ENCODE measurements around the gene ZNF605.
A peak's percentile ranks its signal among the peaks of the same experiment; 100 is the strongest.
"Not testable (repeated sequence)": the region's sequence is repeated elsewhere in the genome, so short reads cannot be mapped to it uniquely, and the experiment has no call there.

Gene ZNF605

DNA sequence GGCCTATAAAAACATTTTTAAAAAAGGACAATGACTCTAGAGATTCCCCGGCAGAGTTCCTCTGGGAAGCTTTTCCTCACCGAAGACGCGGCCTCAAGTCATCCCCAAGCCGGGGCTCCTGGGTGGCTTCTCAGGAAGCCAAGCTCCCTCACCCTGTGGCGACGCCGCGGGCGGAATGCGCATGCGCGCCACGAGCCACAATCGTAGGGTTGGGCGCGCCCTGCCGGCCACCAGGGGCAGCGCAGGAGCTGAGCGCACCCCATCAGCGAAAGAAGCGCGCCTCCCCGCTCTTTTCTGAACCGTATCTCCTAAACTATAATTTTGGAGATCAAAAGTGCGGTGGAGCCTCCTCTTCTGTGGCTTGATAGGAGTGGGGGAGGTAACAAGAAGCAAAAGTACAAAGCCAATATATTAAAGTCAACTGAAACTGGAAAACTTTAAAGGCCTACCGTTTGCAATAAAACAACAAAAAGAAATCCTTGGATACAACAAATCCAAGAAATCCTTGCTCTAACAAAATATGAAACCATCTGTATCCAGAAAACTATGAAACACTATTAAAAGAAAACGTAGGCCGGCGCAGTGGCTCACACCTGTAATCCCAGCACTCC is 51.3 kb downstream of the ZNF605 start:
- DNase-seq: peak; percentile 95

DNA sequence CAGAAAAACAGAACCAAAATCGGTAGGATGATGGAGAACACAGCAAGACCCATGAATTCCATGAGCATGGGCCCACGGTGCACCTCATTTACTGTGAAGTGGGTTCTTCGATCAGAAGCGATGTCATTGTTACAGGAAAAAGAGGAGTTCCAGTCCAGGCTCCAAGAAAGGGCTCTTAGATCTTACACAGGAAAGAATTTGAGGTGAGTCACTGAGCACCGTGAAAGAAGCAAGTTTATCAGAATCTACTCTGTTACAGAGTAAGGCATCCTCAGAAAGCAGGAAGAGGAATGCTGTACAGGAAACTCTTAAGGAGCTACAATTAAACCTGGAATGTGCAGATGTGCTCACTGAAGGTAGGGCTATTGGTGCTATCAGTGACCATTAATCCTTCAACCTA is 57.1 kb downstream of the ZNF605 start:
- no peak for DNase-seq

DNA sequence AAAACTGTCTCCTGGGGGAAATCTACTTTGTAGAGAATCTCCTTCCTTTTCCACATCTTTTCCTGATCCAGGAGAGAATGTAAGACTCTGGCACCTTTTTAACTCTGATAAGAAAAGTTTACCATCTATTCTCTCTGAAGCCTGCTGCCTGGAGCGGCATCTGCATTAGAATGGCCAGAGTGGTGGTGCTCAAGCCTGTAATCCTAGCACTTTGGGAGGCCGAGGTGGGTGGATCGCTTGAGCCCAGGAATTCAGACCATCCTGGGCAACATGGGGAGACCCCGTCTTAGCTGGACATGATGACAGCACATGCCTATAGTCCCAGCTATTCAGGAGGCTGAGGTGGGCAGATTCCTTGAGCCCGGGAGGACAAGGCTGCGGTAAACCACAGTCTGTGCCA is 67.3 kb downstream of the ZNF605 start:
- no peak for DNase-seq

DNA sequence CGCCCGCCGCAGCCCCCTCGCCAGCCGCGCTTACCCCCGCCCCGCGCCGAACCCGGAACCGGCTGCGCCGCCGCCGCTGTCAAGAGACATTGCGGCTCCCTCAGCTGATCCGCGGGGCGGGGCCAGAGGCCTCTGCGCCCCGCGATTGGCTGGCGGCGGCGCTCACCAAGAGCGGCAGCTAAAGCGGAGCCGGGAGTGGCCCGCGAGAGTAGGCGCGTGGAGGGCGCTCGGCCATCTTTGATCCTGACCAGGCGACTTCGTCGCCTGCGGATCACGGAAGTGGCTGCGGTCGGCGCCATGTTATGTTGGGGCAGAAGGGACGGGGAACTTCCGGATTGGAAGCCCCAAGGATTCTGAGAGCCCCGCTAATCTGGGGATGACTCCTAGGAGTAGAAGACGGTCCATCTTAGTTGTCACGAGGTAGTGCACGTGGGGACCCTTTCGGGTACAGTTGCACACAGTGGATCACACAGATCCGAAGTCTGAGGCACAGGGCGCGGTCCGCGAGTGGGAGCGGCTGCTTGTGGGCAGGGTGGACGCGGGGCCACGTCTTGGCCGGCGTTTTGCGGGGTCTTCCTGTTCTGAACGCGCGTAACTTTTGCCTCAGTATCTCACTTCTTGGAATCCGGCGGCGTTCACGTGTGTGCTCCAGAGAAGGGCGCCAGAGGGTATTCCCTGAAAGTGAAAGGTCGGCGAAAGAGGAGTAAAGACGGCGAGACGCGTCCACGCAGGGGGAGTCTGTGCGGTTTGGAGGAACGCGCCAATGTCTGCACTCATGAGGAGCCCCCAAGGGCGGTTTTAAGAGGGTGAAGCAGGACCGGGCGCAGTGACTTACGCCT is 68.4 kb downstream of the ZNF605 start, which contains the start of gene CHFR:
TSS of gene CHFR (minus strand) at position 93 of the 839 bp plus-strand sequence. CDS start 277 bp downstream, outside the sequence.
- DNase-seq: peak; percentile 96

DNA sequence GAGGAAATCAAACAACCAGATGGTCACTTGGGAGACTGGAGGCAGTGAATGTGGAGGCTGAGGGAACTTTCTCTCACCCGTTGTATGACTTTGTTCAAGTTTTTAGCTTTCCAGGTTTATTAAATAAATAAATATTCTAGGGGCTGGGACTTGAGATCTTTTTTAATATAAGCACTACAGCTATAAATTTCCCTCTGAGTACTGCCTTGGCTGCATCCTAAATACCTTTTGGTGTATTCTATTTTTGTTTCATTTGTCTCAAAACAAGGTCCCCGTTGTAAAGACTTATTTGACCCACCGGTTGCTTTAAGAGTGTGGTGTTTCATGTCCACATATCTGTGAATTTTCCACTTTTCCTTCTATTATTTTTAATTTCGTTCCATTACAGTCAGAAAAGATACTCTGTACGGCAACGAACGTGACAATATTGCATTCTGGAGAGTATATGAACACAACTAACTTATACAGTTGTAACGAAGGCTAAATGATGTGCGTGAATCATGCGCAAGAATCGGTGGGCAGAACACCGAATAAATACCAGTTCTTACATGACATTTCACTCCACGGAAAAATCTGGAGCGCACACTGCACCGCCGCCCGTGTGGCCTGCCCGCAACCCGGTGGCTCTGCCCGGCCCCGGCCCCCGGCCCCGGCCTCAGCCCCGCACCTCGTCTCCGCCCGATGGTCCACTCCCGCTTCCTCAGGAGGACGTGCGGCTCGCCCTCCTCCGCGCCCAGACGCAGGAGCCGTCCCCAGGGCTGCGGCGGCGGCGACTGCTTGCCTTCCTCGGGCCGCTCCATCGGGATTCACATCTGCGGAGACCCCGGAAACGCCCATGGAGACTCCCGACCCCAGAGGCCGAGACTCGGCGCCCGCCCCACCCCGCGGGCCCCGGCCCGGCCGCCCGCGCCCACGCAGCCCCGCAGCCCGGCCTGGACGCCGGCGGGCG is 69.3 kb downstream of the ZNF605 start:
- no peak for DNase-seq

DNA sequence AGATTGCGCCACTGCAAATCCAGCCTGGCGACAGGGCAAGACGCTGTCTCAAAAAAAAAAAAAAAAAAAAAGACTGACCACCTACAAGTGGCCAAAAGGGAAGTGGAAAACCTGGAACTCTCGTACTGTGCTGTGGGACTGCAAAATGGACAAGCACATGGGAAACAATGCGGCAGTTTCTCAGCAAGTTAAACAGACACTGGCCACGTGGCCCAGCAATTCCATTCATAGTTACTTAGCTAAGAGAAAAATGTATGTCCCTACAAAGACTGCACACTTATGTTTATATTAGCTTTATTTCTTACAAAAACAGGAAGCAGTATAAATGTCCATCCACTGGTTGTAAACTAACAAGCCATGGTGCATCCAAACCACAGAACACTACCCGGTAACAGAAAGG is 74.3 kb downstream of the ZNF605 start:
- no peak for DNase-seq

DNA sequence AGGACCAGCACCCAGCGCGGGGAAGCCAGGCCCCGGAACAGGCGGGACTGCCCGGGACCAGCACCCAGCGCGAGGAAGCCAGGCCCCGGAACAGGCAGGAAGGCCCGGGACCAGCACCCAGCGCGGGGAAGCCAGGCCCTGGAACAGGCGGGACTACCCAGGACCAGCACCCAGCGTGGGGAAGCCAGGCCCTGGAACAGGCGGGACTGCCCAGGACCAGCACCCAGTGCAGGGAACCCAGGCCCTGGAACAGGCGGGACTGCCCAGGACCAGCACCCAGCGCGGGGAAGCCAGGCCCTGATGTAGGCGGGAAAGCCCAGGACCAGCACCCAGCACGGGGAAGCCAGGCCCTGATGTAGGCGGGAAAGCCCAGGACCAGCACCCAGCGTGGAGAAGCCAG is 81.5 kb downstream of the ZNF605 start:
- DNase-seq: not testable (repeated sequence)

DNA sequence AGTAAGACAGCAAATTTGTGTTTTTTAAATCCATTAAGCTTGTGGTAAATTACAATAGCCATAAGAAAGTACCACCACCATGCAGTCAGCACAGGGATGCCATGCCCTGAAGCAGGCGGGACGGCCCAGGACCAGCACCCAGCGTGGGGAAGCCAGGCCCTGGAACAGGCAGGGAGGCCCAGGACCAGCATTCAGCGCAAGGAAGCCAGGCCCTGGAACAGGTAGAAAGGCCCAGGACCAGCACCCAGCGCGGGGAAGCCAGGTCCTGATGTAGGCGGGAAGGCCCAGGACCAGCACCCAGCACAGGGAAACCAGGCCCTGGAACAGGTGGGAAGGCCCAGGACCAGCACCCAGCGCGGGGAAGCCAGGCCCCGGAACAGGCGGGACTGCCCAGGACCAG is 81.9 kb downstream of the ZNF605 start:
- no peak for DNase-seq

DNA sequence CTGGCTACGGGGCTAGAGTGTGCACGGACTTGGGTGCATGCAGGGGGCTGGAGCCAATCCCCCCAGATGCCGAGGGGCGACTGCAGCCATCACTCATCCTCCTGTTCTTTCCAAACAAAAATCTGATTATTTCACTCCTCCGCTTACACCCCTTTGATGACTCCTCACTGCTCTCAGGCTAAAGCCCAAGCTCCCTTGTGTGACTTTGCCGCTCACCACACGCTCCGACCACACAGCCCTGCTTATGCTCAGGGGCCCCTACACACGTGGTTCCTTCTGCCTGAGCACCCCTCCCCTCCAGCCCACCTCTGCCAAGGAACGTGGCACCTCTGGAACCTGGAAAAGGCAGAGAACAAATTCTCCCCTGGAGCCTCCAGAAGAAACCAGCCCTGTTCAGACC is 82.4 kb downstream of the ZNF605 start:
- no peak for DNase-seq

DNA sequence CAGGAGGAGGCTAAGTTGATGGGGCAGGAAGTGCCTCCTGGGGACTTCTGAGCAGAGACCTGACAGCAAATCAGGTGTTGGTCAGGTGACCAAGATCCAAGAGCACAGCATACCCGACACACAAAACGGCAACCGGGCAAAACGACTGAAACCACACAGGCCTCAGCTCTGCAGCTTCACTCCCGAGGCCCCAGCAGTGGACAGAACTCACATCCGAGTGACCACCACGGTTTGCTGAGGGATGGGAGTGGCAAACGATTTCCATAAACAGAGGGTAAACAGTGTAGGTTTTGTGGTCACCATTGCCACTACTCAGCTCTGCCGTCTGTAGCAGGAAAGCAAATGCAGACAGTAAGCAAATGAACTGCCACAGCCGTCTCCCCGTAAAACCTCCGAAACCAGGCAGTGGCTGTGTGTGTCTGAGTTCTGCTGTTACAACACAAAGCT is 83.1 kb downstream of the ZNF605 start:
- peak; percentile 39 for DNase-seq

DNA sequence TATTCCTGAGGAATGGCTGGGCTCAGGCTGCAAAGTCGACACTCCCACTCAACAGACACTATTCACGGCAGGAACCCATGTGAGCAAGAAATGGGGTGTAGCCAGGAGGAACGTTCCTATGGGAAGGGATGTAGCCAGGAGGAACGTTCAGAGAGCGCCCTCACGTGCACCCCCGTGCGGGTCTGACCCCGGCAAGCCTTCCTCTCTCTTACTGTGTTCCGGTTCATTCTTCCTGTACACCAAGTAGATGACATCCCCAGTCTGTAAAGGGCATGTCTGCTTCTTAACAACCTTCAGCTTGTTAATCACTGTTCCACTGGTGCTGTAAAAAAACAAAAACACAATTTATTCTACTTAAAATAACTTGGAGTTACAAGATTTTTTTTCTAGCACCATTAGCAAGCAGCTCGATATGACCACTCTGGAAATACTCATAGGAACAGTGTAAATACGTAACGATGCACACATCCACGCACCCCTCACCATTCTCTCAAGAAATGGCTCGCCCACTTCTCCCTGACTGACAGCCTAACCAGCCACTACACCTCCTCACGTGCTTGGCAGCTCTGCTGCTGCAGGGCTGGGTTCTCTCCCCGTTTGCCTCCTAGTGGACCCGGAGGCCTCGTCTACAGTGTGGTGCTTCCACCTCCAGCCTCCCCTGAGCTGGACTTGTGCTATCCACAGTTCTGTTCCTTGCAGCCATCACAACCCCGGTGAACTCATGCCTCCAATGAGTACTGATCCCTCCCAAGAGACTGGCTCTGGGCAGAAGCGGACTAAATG is 83.8 kb downstream of the ZNF605 start:
- no peak for DNase-seq

DNA sequence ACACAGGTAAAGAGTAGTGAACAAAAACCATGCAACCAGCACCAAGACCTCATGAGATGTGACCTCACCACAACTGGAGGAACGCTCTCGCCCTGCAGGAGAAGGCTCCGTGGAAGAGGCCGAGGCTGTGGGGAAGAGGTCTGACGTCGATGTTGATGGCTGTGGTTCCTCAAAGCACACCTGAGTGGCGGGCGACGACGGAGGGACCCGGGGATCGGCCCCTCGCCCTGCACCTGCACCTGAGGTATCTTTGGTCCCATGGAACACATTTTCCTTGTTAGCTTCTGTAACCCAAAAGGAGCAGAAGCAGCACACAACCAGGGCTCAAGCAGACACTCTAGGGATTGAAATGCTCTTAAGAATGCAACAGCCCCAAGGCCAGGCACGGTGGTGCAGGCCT is 86.6 kb downstream of the ZNF605 start:
- no peak for DNase-seq
